ENCODE data around the gene GTF2B.
A peak's percentile ranks its signal among the peaks of the same experiment; 100 is the strongest.
"Not testable (repeated sequence)": the region's sequence is repeated elsewhere in the genome, so short reads cannot be mapped to it uniquely, and the experiment has no call there.

GTF2B gene

DNA sequence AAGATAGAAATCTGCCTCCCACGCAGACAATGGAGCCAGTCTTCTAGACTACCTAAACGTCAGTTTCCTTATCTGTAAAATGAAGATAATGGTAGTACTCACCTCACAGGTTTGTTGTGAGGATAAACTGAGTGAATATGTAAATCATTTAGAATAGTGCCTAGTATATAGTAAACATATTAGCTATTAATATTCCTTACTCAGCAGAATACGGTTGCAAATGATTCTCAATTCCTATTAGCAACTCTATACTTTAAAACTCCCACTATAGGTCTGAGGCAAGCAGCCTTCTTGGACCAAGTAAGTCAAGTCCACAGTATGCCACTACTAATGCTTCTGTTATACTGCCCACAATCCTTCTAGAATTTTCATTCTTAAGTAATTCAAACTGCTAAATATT, 5.4 kb downstream of the GTF2B start:
- no peak for DNase-seq (ENCODE audit: low read depth)
- H3K4me3 ChIP-seq (ENCODE audit: low read depth, low read length), result no peak overlapping the region
- TF ChIP-seq, protein P1, sequence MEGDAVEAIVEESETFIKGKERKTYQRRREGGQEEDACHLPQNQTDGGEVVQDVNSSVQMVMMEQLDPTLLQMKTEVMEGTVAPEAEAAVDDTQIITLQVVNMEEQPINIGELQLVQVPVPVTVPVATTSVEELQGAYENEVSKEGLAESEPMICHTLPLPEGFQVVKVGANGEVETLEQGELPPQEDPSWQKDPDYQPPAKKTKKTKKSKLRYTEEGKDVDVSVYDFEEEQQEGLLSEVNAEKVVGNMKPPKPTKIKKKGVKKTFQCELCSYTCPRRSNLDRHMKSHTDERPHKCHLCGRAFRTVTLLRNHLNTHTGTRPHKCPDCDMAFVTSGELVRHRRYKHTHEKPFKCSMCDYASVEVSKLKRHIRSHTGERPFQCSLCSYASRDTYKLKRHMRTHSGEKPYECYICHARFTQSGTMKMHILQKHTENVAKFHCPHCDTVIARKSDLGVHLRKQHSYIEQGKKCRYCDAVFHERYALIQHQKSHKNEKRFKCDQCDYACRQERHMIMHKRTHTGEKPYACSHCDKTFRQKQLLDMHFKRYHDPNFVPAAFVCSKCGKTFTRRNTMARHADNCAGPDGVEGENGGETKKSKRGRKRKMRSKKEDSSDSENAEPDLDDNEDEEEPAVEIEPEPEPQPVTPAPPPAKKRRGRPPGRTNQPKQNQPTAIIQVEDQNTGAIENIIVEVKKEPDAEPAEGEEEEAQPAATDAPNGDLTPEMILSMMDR (IDR thresholded peaks at IDR 0.05; ENCODE audit: control insufficient read depth, extremely low read depth, insufficient read depth), result no peak

- TF ChIP-seq, protein P1 (IDR thresholded peaks at IDR 0.05; ENCODE audit: control insufficient read depth, extremely low read depth, insufficient read depth), result no peak
- H3K4me3 ChIP-seq (ENCODE audit: low read depth, low read length), result no peak overlapping the region
- DNase-seq (ENCODE audit: low read depth), result no peak
Observed at GRCh38 chr1:88883156-88883555, 8.2 kb downstream of the GTF2B start.

DNA sequence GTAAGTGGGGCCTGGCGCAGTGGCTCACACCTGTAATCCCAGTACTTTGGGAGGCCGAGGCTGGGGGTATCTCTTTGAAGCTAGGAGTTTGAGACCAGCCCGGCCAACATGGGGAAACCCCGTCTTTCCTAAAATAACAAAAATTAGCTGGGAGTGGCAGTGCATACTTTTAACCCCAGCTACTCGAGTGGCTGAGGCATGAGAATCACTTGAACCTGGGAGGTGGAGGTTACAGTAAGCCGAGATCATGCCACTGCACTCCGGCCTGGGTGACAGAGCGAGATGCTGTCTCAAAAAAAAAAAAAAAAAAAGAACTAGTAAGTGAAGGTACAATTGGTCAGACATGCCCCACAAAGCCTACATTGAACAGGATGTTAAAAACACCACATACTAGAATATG, 10.7 kb downstream of the GTF2B start:
- not testable (repeated sequence) for H3K4me3 ChIP-seq (ENCODE audit: low read depth, low read length); DNase-seq (ENCODE audit: low read depth)

- TF ChIP-seq, protein P1 (IDR thresholded peaks at IDR 0.05; ENCODE audit: control insufficient read depth, extremely low read depth, insufficient read depth), result no peak
- peak; percentile 69 for DNase-seq (ENCODE audit: low read depth)
Observed at GRCh38 chr1:88878731-88879130, 12.6 kb downstream of the GTF2B start.

GRCh38 chr1:88877911-88878310, 13.5 kb downstream of the GTF2B start:
- DNase-seq (ENCODE audit: low read depth), result no peak
- H3K4me3 ChIP-seq (ENCODE audit: low read depth, low read length), result no peak overlapping the region
- TF ChIP-seq, protein P1 (IDR thresholded peaks at IDR 0.05; ENCODE audit: control insufficient read depth, extremely low read depth, insufficient read depth), result 0 out of 2 replicates have a peak, but pooled peaks have one; percentile 8

More at GRCh38 chr1:88878731-88879130, 12.6 kb downstream of the GTF2B start:
- no peak overlapping the region for H3K4me3 ChIP-seq (ENCODE audit: low read depth, low read length)

DNA sequence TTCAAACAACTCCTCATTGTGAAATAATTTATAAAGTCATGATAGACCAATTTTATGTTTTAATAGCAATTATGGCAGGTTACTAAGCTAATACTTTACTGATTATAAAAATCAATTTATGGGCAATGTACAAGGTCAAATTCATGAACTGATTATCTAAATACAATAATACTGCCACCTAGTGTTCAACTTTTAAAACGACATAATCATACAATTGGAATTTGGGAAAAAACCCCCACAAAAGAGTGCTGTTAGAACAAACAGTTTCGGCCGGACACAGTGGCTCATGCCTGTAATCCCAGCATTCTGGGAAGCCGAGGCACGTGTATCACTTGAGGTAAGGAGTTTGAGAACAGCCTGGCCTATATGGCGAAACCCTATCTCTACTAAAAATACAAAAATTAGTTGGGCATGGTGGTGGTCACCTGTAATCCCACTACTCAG, 14.0 kb downstream of the GTF2B start:
- no peak overlapping the region for H3K4me3 ChIP-seq (ENCODE audit: low read depth, low read length)
- TF ChIP-seq, protein P1 (IDR thresholded peaks at IDR 0.05; ENCODE audit: control insufficient read depth, extremely low read depth, insufficient read depth), result peak; percentile 46; the same call in 1 of the 2 replicates
- DNase-seq (ENCODE audit: low read depth), result no peak

- no peak for DNase-seq (ENCODE audit: low read depth)
- TF ChIP-seq, protein P1 (IDR thresholded peaks at IDR 0.05; ENCODE audit: control insufficient read depth, extremely low read depth, insufficient read depth), result no peak
- H3K4me3 ChIP-seq (ENCODE audit: low read depth, low read length), result no peak overlapping the region
Observed at GRCh38 chr1:88876573-88877365, 14.6 kb downstream of the GTF2B start.
